GM10248 (cell line): ENCODE data around the gene ANAPC5.
A peak's percentile ranks its signal among the peaks of the same experiment; 100 is the strongest.

Experiments
- CTCF ChIA-PET: fragments of 300-600 bp; sonication (Branson Sonifier 250); formaldehyde crosslinking; extraction: SDS; loops from one replicate; lab custom pipeline; 2021; ENCODE audit warnings: antibody characterized with exemption; lab: Yijun Ruan, JAX
- POLR2A ChIA-PET: fragments of 350-650 bp; sonication (Branson Sonifier 250); formaldehyde crosslinking; extraction: SDS; loops from one replicate; lab custom pipeline; 2020; ENCODE audit warnings: antibody characterized with exemption; lab: Yijun Ruan, JAX
- DNase-seq: peaks from one replicate; pipeline ENCODE4 v3.0.0; 2012; ENCODE audit errors: extremely low spot score
- TF ChIP-seq, protein P1 (sequence below): IDR thresholded peaks from 2 replicates; pipeline ENCODE4 v1.5.1; 2012; ENCODE audit warnings: mild to moderate bottlenecking, low read depth; ENCODE audit errors: extremely low read depth, missing control alignments, control extremely low read depth

ANAPC5 gene

DNA sequence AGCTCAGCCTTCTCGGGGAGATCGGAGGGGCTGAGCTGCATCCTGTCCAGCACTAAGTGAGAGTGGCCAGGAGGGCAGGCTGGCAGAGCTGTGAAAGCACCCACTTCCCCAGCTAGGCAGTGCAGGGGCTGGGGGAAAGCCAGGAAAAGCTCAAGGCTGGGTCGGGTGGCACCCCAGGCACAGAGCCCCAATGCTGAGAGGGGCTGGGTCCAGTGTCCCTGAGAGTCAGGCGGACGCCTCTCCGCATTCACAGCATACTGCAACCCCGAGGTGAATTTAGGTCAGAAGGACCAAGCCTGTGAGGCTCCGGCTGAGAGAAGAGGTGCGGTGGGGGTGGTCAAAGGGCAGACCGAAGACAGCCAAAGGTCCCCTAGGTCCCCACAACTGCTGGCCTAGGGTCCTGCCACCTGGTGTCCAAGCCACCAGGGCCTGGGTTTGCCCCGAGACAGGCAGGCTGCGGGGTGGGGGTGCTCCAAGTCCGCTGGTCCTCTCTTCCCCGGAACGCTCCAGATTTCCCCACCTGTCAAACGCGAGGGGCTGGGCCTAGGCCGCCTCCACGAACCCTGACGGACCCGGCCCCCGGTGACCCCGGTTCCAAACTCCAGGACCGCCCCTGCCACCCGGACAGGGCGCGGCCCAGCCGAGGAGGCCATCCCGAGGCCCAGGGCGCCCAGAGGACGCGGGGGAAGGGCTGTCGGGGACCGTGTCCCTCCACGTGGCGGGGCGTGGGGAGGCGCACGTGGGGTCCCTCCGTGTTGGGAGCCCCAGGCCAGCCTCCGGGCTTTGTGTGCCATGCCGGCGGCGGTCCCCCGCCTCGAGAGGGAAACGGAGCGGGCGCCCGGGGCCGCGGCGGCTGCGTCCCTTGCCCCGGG, 56.2 kb downstream of the ANAPC5 start:
- ChIA-PET POLR2A (interaction anchor here (0.6 to 0.7 kb wide), 4 partner anchors 11 to 106 kb away, joined by 3 to 6 read pairs (median 4); no protein-coding TSS in a partner anchor), CTCF (interaction anchor here (0.8 to 1.5 kb wide), 6 partner anchors 9 to 49 kb away, joined by 3 to 5 read pairs (median 3); no protein-coding TSS in a partner anchor)
- DNase-seq, result peak; percentile 43
- TF ChIP-seq, protein P1, sequence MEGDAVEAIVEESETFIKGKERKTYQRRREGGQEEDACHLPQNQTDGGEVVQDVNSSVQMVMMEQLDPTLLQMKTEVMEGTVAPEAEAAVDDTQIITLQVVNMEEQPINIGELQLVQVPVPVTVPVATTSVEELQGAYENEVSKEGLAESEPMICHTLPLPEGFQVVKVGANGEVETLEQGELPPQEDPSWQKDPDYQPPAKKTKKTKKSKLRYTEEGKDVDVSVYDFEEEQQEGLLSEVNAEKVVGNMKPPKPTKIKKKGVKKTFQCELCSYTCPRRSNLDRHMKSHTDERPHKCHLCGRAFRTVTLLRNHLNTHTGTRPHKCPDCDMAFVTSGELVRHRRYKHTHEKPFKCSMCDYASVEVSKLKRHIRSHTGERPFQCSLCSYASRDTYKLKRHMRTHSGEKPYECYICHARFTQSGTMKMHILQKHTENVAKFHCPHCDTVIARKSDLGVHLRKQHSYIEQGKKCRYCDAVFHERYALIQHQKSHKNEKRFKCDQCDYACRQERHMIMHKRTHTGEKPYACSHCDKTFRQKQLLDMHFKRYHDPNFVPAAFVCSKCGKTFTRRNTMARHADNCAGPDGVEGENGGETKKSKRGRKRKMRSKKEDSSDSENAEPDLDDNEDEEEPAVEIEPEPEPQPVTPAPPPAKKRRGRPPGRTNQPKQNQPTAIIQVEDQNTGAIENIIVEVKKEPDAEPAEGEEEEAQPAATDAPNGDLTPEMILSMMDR, result peak; percentile 17

DNA sequence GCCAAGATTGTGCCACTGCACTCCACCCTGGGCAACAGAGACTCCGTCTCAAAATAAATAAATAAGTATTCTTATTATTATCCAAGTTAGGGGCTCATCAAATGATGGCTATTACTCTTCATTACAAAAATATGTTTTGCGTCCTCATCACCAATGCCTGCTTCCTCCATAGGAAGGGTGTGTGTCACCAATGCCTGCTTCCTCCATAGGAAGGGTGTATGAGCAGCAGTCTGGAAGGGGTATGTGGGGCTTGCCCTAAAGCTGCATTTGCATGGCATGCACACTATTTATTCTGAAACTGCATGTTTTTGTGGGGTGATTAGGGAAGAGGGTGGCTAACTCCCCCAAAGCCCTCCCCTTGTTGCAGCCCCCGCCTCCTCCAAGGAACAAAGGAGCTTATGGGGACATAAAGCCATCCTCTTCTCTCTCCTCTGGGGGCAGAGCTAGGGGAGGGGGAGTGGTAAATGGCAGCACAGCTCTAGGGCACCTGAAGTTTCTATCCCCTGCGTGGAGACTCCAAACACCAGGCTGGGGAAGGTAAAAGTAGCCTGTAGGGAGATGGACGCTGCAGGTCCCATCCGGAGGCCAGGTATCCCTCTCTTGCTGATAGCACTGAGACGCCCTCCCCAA, 57.0 kb downstream of the ANAPC5 start:
- DNase-seq, result no peak
- ChIA-PET CTCF (interaction anchor here (0.9 to 1.5 kb wide), 5 partner anchors 9 to 48 kb away, joined by 3 to 5 read pairs (median 3); no protein-coding TSS in a partner anchor), POLR2A (no interaction called here)
- TF ChIP-seq, protein P1, result no peak

GRCh38 chr12:121294151-121294889, 57.9 kb downstream of the ANAPC5 start:
- TF ChIP-seq, protein P1, result no peak
- no peak for DNase-seq
- CTCF ChIA-PET, result interaction anchor here (1.1 kb wide), 1 partner anchor 37 kb away, joined by 3 read pairs; no protein-coding TSS in a partner anchor
- POLR2A ChIA-PET, result no interaction called here

- CTCF ChIA-PET, result no interaction called here
- TF ChIP-seq, protein P1, result no peak
- POLR2A ChIA-PET, result no interaction called here
- DNase-seq, result no peak
Observed at GRCh38 chr12:121293603-121294002, 58.6 kb downstream of the ANAPC5 start.

DNA sequence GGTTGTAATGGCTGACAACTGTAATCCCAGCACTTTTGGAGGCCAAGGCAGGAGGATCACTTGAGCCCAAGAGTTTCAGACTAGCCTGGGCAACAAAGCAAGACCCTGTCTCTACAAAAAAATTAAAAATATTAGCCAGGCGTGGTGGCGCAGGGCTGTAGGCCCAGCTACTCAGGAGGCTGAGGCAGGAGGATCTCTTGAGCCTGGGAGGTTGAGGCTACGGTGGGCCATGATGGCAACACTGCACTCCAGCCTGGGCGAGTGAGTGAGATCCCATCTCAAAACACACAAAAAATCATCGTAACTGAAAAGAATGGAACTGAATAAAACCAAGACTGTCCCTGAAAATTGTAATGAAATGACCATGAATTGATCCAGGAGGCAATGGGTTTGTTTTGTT, 61.8 kb downstream of the ANAPC5 start:
- ChIA-PET CTCF (no interaction called here), POLR2A (no interaction called here)
- DNase-seq, result no peak
- TF ChIP-seq, protein P1, result no peak

DNA sequence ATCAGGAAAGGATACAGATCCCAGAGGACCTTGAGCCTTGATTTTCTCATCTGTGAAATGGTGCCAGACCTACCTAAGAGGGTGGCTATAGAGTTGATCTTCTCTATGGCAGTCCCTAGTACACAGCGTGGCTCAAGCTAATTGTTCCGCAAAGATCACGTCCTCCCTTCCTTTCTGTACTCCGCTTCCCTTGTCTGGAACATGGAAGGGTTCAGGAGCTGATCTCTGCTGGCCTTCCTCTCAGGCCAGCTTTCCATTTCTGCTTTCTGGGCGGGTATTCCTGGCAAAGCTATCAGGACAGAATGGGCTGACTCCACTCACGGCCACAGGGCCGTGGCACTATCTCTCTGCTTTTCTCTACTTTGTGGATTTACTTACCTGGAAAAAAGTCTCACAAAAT, 62.2 kb downstream of the ANAPC5 start:
- ChIA-PET POLR2A (no interaction called here), CTCF (interaction anchor here (0.7 kb wide), 1 partner anchor 86 kb away, joined by 3 read pairs; no protein-coding TSS in a partner anchor)
- no peak for DNase-seq
- TF ChIP-seq, protein P1, result no peak
